Keratinocyte (primary cell): ENCODE results near the gene C4B. TPM values are rescaled to one million over a fixed set of nuclear protein-coding genes. Genes with fewer than 3 reads are reported as not detected.
"Not testable (repeated sequence)": the region's sequence is repeated elsewhere in the genome, so short reads cannot be mapped to it uniquely, and the experiment has no call there.

Experiments used
- DNase-seq: peaks from one replicate; pipeline ENCODE4 v3.0.0-alpha.2; 2011; ENCODE audit warnings: low read depth, missing footprints, low spot score
- FAIRE-seq: peaks from 2 replicates; lab custom pipeline; 2011; peaks lifted over from hg19 to GRCh38; lab: Jason Lieb, UNC
- H2AFZ ChIP-seq: 2 replicates; pipeline ENCODE4 v1.6.0; 2012; ENCODE audit warnings: low read length, control low read depth, inconsistent platforms; ENCODE audit not compliant: control insufficient read depth
- H3K27ac ChIP-seq: 2 replicates; pipeline ENCODE4 v1.5.1; 2011; ENCODE audit warnings: low read length; ENCODE audit not compliant: control insufficient read depth, insufficient read depth
- H3K27me3 ChIP-seq: 3 replicates; pipeline ENCODE4 v1.6.0; 2011; ENCODE audit warnings: low read length; ENCODE audit not compliant: control insufficient read depth, insufficient read depth; ENCODE audit errors: extremely low read depth
- H3K36me3 ChIP-seq, 2 experiments: 2 replicates in 1 of 2; 3 replicates in 1 of 2; pipeline ENCODE4 v1.5.1; 2011; ENCODE audit warnings: low read length in 2 of 2, mild to moderate bottlenecking in 1 of 2; ENCODE audit not compliant: control insufficient read depth in 2 of 2, insufficient read depth in 2 of 2; ENCODE audit errors: extremely low read depth in 1 of 2
- H3K4me1 ChIP-seq: 3 replicates; pipeline ENCODE4 v1.5.1; 2011; ENCODE audit warnings: low read length; ENCODE audit not compliant: control insufficient read depth, insufficient read depth; ENCODE audit errors: extremely low read depth
- H3K4me2 ChIP-seq: 3 replicates; pipeline ENCODE4 v1.6.0; 2011; ENCODE audit warnings: low read depth, low read length; ENCODE audit not compliant: control insufficient read depth, insufficient read depth; ENCODE audit errors: extremely low read depth
- H3K4me3 ChIP-seq, 3 experiments: fragments of 200-600 bp in 1 of 3; sonication (generic) in 1 of 3; 2 replicates in 2 of 3; 3 replicates in 1 of 3; pipeline ENCODE4 v1.5.1; 2011 to 2016; ENCODE audit warnings: low read length in 3 of 3, mild to moderate bottlenecking in 3 of 3, control low read depth in 2 of 3, inconsistent platforms in 1 of 3, low read depth in 1 of 3, mixed read lengths in 1 of 3, mixed run types in 1 of 3, moderate library complexity in 1 of 3; ENCODE audit not compliant: control insufficient read depth in 2 of 3, insufficient read depth in 2 of 3; ENCODE audit errors: extremely low read depth in 1 of 3
- H3K79me2 ChIP-seq: 2 replicates; pipeline ENCODE4 v1.6.0; 2012; ENCODE audit warnings: low read length; ENCODE audit not compliant: control insufficient read depth, insufficient read depth
- H3K9ac ChIP-seq: 3 replicates; pipeline ENCODE4 v1.6.0; 2011; ENCODE audit warnings: low read length; ENCODE audit not compliant: control insufficient read depth, insufficient read depth; ENCODE audit errors: extremely low read depth
- H3K9me1 ChIP-seq: 3 replicates; pipeline ENCODE4 v1.6.0; 2011; ENCODE audit warnings: low read length; ENCODE audit not compliant: control insufficient read depth, insufficient read depth; ENCODE audit errors: extremely low read depth
- H3K9me3 ChIP-seq: 2 replicates; pipeline ENCODE4 v1.5.1; 2012; ENCODE audit warnings: low read depth, low read length; ENCODE audit not compliant: control insufficient read depth
- H4K20me1 ChIP-seq: 3 replicates; pipeline ENCODE4 v1.6.0; 2011; ENCODE audit warnings: low read length; ENCODE audit not compliant: control insufficient read depth, insufficient read depth; ENCODE audit errors: extremely low read depth
- CTCF ChIP-seq, 3 experiments: IDR thresholded peaks in 1 of 3; conservative IDR thresholded peaks in 1 of 3; optimal IDR thresholded peaks in 1 of 3; 2 replicates in 2 of 3; 3 replicates in 1 of 3; pipeline versions ENCODE3 to v1.5.1; 2011; ENCODE audit warnings: low read length in 3 of 3, mild to moderate bottlenecking in 3 of 3, moderate library complexity in 2 of 3, control low read depth in 1 of 3, inconsistent platforms in 1 of 3; ENCODE audit not compliant: insufficient read depth in 2 of 3; ENCODE audit errors: extremely low read depth in 1 of 3
- EZH2 ChIP-seq: IDR thresholded peaks from one replicate; pipeline ENCODE4 v1.6.1; 2012; ENCODE audit warnings: inconsistent platforms, mild to moderate bottlenecking, low read length, moderate library complexity
- dilution Hi-C: fragments of 300-500 bp; cut with MboI; formaldehyde crosslinking; loops from one replicate; pipeline ENCODE4 v1.7.0; 2020; ENCODE audit warnings: low sequenced_read_pairs; ENCODE audit not compliant: extremely low pct_ligation_motif_present
- polyA plus RNA-seq, 5 experiments: library from polyadenylated mRNA; depleted of rRNA in 3 of 5; stranded (reverse) in 3 of 5; stranded (forward) in 1 of 5; unstranded in 1 of 5; fragments of >200 nt; gene quantifications; 1 replicate in 1 of 5; 2 replicates in 3 of 5; 3 replicates in 1 of 5; pipeline versions ENCODE4 v1.2.1 to v1.2.3, GENCODE V29; 2011 to 2012; ENCODE audit warnings: missing spikeins in 2 of 5, low read depth in 1 of 5, low replicate concordance in 1 of 5

The C4B gene
- polyA plus RNA-seq, 1 donor (not counting 4 experiments of a cell fraction or from before 2014, with no cell fraction given) = 1.8 TPM

GRCh38 chr6:32047539-32047854 lies 32.9 kb downstream of the C4B start:
- no peak for DNase-seq
- no peak for TF ChIP-seq EZH2
- no peak for TF ChIP-seq CTCF (optimal IDR thresholded peaks at IDR 0.05 in 1 of 3, IDR thresholded peaks at IDR 0.05 in 1 of 3, conservative IDR thresholded peaks at IDR 0.05 in 1 of 3; ENCODE audit: extremely low read depth in 1 of 3, insufficient read depth in 2 of 3, low read length in 3 of 3)
- H3K27me3 ChIP-seq = peaks cover 8% of the 10 kb centered on the region
- no peak overlapping the region for H2AFZ ChIP-seq
- dilution Hi-C loops = no loop called here
- H3K9me1 ChIP-seq = no peaks in the 10 kb centered on the region
- H3K9ac ChIP-seq = no peak overlapping the region
- no peaks in the 10 kb centered on the region for H3K36me3 ChIP-seq
- FAIRE-seq = no peak
- H3K79me2 ChIP-seq = no peaks in the 10 kb centered on the region
- H3K27ac ChIP-seq = no peak overlapping the region
- no peak overlapping the region for H3K4me3 ChIP-seq
- no peaks in the 10 kb centered on the region for H4K20me1 ChIP-seq
- no peak overlapping the region for H3K4me2 ChIP-seq
- peaks cover 7% of the 10 kb centered on the region for H3K4me1 ChIP-seq
- H3K9me3 ChIP-seq = no peaks in the 10 kb centered on the region

- no peak overlapping the region for H3K4me2 ChIP-seq
- no peaks in the 10 kb centered on the region for H4K20me1 ChIP-seq
- no peak overlapping the region for H3K9ac ChIP-seq
- dilution Hi-C loops = no loop called here
- FAIRE-seq (peak; percentile 53), DNase-seq (no peak)
- H3K27ac ChIP-seq = no peak overlapping the region
- H2AFZ ChIP-seq = no peak overlapping the region
- H3K27me3 ChIP-seq = peaks cover 8% of the 10 kb centered on the region
- no peaks in the 10 kb centered on the region for H3K36me3 ChIP-seq
- TF ChIP-seq CTCF (optimal IDR thresholded peaks at IDR 0.05 in 1 of 3, IDR thresholded peaks at IDR 0.05 in 1 of 3, conservative IDR thresholded peaks at IDR 0.05 in 1 of 3; ENCODE audit: extremely low read depth in 1 of 3, insufficient read depth in 2 of 3, low read length in 3 of 3) (peak; percentile 71 to 90 (median 89)), EZH2 (no peak)
- no peaks in the 10 kb centered on the region for H3K9me1 ChIP-seq
- H3K9me3 ChIP-seq = no peaks in the 10 kb centered on the region
- no peaks in the 10 kb centered on the region for H3K79me2 ChIP-seq
- H3K4me1 ChIP-seq = peaks cover 7% of the 10 kb centered on the region
- no peak overlapping the region for H3K4me3 ChIP-seq
Observed at GRCh38 chr6:32047855-32048766, 33.5 kb downstream of the C4B start.

GRCh38 chr6:32049149-32049548 lies 34.6 kb downstream of the C4B start:
- H3K4me3 ChIP-seq, FAIRE-seq, H3K9ac ChIP-seq, H3K36me3 ChIP-seq, H4K20me1 ChIP-seq, dilution Hi-C loops, H3K79me2 ChIP-seq, H3K9me3 ChIP-seq, H3K9me1 ChIP-seq, H3K27me3 ChIP-seq, H2AFZ ChIP-seq, H3K4me2 ChIP-seq, H3K4me1 ChIP-seq, H3K27ac ChIP-seq, DNase-seq: not testable (repeated sequence)

- H2AFZ ChIP-seq, H3K27ac ChIP-seq, H3K9ac ChIP-seq, DNase-seq, H3K4me3 ChIP-seq, H3K79me2 ChIP-seq, dilution Hi-C loops, H3K9me3 ChIP-seq, H3K4me1 ChIP-seq, H4K20me1 ChIP-seq, H3K27me3 ChIP-seq, FAIRE-seq, H3K4me2 ChIP-seq, H3K36me3 ChIP-seq, H3K9me1 ChIP-seq: not testable (repeated sequence)
Observed at GRCh38 chr6:32049736-32050135, 35.1 kb downstream of the C4B start.
